ENCODE measurements around the gene RAPGEF5. TPM values are rescaled to one million over a fixed set of nuclear protein-coding genes. Genes with fewer than 3 reads are reported as not detected.

The RAPGEF5 gene
- total and polyA plus RNA-seq, 4 donors: 7.1 to 54.8 (median 13.0) TPM

- Histone ChIP-seq H3K9me3 (ENCODE audit: control insufficient read depth in 4 of 4, low read length in 3 of 4) (no peaks in the 10 kb centered on the region), H3K27me3 (ENCODE audit: control insufficient read depth in 4 of 4, insufficient read depth in 4 of 4, low read length in 3 of 4) (no peaks in the 10 kb centered on the region), H3K27ac (ENCODE audit: low read depth in 1 of 2, low read length in 2 of 2) (no peak overlapping the region), H3K36me3 (ENCODE audit: control insufficient read depth in 4 of 4, insufficient read depth in 3 of 4, low read depth in 1 of 4, low read length in 3 of 4) (no peaks in the 10 kb centered on the region), H3K4me1 (ENCODE audit: control insufficient read depth in 4 of 4, insufficient read depth in 4 of 4, low read length in 3 of 4) (no peaks in the 10 kb centered on the region), H3K9ac (ENCODE audit: low read depth in 1 of 2, low read length in 2 of 2) (no peak overlapping the region), H3K4me3 (ENCODE audit: low read depth in 1 of 3, low read length in 3 of 3) (no peak overlapping the region)
- no peak for TF ChIP-seq RAD21 (IDR thresholded peaks at IDR 0.05)
- no peak for TF ChIP-seq RXRA (IDR thresholded peaks at IDR 0.05)
- TF ChIP-seq HNF4A (conservative IDR thresholded peaks at IDR 0.05): no peak
- no peak for TF ChIP-seq JUND (IDR thresholded peaks at IDR 0.05)
- TF ChIP-seq TAF1 (conservative IDR thresholded peaks at IDR 0.05): no peak
- no peak for TF ChIP-seq YY1 (IDR thresholded peaks at IDR 0.05)
- TF ChIP-seq, protein P1, sequence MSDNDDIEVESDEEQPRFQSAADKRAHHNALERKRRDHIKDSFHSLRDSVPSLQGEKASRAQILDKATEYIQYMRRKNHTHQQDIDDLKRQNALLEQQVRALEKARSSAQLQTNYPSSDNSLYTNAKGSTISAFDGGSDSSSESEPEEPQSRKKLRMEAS (IDR thresholded peaks at IDR 0.05): no peak
- TF ChIP-seq CTCF (IDR thresholded peaks at IDR 0.05; ENCODE audit: low read depth, low read length, missing input control): no peak
- TF ChIP-seq, protein P2, sequence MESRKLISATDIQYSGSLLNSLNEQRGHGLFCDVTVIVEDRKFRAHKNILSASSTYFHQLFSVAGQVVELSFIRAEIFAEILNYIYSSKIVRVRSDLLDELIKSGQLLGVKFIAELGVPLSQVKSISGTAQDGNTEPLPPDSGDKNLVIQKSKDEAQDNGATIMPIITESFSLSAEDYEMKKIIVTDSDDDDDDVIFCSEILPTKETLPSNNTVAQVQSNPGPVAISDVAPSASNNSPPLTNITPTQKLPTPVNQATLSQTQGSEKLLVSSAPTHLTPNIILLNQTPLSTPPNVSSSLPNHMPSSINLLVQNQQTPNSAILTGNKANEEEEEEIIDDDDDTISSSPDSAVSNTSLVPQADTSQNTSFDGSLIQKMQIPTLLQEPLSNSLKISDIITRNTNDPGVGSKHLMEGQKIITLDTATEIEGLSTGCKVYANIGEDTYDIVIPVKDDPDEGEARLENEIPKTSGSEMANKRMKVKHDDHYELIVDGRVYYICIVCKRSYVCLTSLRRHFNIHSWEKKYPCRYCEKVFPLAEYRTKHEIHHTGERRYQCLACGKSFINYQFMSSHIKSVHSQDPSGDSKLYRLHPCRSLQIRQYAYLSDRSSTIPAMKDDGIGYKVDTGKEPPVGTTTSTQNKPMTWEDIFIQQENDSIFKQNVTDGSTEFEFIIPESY (IDR thresholded peaks at IDR 0.05): no peak
- no peak for TF ChIP-seq FOXA1 (IDR thresholded peaks at IDR 0.05)
- TF ChIP-seq ATF3 (IDR thresholded peaks at IDR 0.05): no peak
- no peak for TF ChIP-seq GABPA (IDR thresholded peaks at IDR 0.05 in 1 of 2, conservative IDR thresholded peaks at IDR 0.05 in 1 of 2)
- 84% methylated on average over 10 of the region's 10 CpGs for WGBS
- DNase-seq (ENCODE audit: low spot score): no peak
Measured at GRCh38 chr7:22400150-22400814, 43.3 kb upstream of the RAPGEF5 start.

- Histone ChIP-seq H3K4me1 (ENCODE audit: control insufficient read depth in 4 of 4, insufficient read depth in 4 of 4, low read length in 3 of 4) (no peaks in the 10 kb centered on the region), H3K27me3 (ENCODE audit: control insufficient read depth in 4 of 4, insufficient read depth in 4 of 4, low read length in 3 of 4) (peaks cover 0 to 3% (median 0%) of the 10 kb centered on the region in 4 donors), H3K27ac (ENCODE audit: low read depth in 1 of 2, low read length in 2 of 2) (no peak overlapping the region), H3K4me3 (ENCODE audit: low read depth in 1 of 3, low read length in 3 of 3) (no peak overlapping the region), H3K9me3 (ENCODE audit: control insufficient read depth in 4 of 4, low read length in 3 of 4) (no peaks in the 10 kb centered on the region), H3K36me3 (ENCODE audit: control insufficient read depth in 4 of 4, insufficient read depth in 3 of 4, low read depth in 1 of 4, low read length in 3 of 4) (no peaks in the 10 kb centered on the region), H3K9ac (ENCODE audit: low read depth in 1 of 2, low read length in 2 of 2) (no peak overlapping the region)
- TF ChIP-seq FOXA2 (IDR thresholded peaks at IDR 0.05): no peak
- TF ChIP-seq, protein P1 (IDR thresholded peaks at IDR 0.05): no peak
- TF ChIP-seq SP1 (IDR thresholded peaks at IDR 0.05): no peak
- TF ChIP-seq, protein P3, sequence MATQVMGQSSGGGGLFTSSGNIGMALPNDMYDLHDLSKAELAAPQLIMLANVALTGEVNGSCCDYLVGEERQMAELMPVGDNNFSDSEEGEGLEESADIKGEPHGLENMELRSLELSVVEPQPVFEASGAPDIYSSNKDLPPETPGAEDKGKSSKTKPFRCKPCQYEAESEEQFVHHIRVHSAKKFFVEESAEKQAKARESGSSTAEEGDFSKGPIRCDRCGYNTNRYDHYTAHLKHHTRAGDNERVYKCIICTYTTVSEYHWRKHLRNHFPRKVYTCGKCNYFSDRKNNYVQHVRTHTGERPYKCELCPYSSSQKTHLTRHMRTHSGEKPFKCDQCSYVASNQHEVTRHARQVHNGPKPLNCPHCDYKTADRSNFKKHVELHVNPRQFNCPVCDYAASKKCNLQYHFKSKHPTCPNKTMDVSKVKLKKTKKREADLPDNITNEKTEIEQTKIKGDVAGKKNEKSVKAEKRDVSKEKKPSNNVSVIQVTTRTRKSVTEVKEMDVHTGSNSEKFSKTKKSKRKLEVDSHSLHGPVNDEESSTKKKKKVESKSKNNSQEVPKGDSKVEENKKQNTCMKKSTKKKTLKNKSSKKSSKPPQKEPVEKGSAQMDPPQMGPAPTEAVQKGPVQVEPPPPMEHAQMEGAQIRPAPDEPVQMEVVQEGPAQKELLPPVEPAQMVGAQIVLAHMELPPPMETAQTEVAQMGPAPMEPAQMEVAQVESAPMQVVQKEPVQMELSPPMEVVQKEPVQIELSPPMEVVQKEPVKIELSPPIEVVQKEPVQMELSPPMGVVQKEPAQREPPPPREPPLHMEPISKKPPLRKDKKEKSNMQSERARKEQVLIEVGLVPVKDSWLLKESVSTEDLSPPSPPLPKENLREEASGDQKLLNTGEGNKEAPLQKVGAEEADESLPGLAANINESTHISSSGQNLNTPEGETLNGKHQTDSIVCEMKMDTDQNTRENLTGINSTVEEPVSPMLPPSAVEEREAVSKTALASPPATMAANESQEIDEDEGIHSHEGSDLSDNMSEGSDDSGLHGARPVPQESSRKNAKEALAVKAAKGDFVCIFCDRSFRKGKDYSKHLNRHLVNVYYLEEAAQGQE (IDR thresholded peaks at IDR 0.05): no peak
- no peak for TF ChIP-seq RXRA (IDR thresholded peaks at IDR 0.05)
- TF ChIP-seq ATF3 (IDR thresholded peaks at IDR 0.05): no peak
- TF ChIP-seq HNF4A (conservative IDR thresholded peaks at IDR 0.05): no peak
- no peak for TF ChIP-seq NR2F2 (IDR thresholded peaks at IDR 0.05)
- no peak for TF ChIP-seq YY1 (IDR thresholded peaks at IDR 0.05)
- no peak for TF ChIP-seq GABPA (IDR thresholded peaks at IDR 0.05 in 1 of 2, conservative IDR thresholded peaks at IDR 0.05 in 1 of 2)
- no peak for TF ChIP-seq FOXA1 (IDR thresholded peaks at IDR 0.05)
- TF ChIP-seq EGR1 (IDR thresholded peaks at IDR 0.05; ENCODE audit: low read depth in 2 of 2): no peak
- TF ChIP-seq RAD21 (IDR thresholded peaks at IDR 0.05): no peak
- TF ChIP-seq TAF1 (conservative IDR thresholded peaks at IDR 0.05): no peak
- TF ChIP-seq, protein P2 (IDR thresholded peaks at IDR 0.05): no peak
- TF ChIP-seq JUND (IDR thresholded peaks at IDR 0.05): no peak
- 42% methylated on average over 2 of the region's 2 CpGs for WGBS
- no peak for DNase-seq (ENCODE audit: low spot score)
Measured at GRCh38 chr7:22399546-22399945, 42.6 kb upstream of the RAPGEF5 start.
